Measurements from ENCODE around the gene NINJ2. TPM values are rescaled to one million over a fixed set of nuclear protein-coding genes. Genes with fewer than 3 reads are reported as not detected.

The NINJ2 gene
- total RNA-seq, 2 experiments from 2014 or later: 2.2 to 2.5 TPM

DNA sequence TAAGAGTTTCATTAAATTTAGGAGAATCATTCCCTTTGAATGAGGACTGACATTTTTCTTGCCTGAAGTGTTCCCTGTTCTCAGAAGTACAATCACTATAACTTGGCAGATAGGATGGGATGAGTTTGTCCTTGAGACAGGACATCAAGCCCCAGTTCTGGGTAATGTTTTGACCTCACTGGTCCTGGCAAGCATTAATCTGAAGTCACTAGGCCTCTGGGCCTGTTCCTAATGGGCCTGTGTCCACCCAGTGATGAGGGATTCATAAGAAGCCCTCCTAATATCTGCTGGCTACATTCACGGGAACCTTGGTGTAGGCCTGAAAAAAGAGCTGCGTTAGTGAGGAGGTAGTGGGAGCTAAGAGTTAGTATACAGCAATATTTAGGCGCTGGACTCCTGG is 37.2 kb downstream of the NINJ2 start:
- no peak for TF ChIP-seq CTCF (IDR thresholded peaks at IDR 0.05)
- intact Hi-C loops (cut with micrococcal nuclease): no loop called here
- ChIA-PET POLR2A (interaction anchor here (0.8 to 2.3 kb wide), 2 partner anchors 11 kb away, joined by 3 to 5 read pairs; no protein-coding TSS in a partner anchor), CTCF (interaction anchor here (1.7 to 2.7 kb wide), 2 partner anchors 12 to 125 kb away, joined by 9 to 10 read pairs; partner anchors contain the start of gene WNK1)
- no peak overlapping the region for H3K4me3 Mint-ChIP-seq
- ATAC-seq: no peak
- H3K36me3 Mint-ChIP-seq (ENCODE audit: low read depth): no peaks in the 10 kb centered on the region
- H3K9me3 Mint-ChIP-seq: no peaks in the 10 kb centered on the region
- peaks cover 30% of the 10 kb centered on the region for H3K4me1 Mint-ChIP-seq (ENCODE audit: low read depth)
- DNase-seq: no peak
- no peak overlapping the region for H3K27ac Mint-ChIP-seq
- no peaks in the 10 kb centered on the region for H3K27me3 Mint-ChIP-seq

DNA sequence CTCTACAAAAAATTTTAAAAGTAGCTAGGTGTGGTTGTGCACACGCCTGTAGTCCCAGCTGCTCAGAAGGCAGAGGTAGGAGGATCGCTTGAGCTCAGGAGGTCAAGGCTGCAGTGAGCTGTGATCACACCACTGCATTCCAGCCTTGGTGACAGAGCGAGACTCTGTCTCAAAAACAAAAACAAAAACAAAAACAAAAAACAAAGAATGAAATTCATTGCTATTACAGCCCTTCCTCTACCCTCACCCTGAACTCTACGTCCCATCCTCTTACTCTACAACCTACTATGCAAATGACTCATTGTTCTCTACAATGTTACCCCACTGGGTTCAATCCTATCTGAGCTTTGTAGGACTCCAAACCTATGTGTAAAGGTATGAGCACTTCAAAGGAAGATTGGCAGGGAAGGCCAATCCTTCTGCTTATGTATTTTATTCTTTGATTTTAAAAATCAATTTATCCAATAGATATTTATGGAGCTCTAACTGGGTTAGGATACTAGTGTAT is 39.3 kb downstream of the NINJ2 start:
- CTCF ChIA-PET: interaction anchor here (0.8 to 1.5 kb wide), 5 partner anchors 9 to 134 kb away, joined by 3 to 5 read pairs (median 4); no protein-coding TSS in a partner anchor
- no peak for TF ChIP-seq CTCF (IDR thresholded peaks at IDR 0.05)

DNA sequence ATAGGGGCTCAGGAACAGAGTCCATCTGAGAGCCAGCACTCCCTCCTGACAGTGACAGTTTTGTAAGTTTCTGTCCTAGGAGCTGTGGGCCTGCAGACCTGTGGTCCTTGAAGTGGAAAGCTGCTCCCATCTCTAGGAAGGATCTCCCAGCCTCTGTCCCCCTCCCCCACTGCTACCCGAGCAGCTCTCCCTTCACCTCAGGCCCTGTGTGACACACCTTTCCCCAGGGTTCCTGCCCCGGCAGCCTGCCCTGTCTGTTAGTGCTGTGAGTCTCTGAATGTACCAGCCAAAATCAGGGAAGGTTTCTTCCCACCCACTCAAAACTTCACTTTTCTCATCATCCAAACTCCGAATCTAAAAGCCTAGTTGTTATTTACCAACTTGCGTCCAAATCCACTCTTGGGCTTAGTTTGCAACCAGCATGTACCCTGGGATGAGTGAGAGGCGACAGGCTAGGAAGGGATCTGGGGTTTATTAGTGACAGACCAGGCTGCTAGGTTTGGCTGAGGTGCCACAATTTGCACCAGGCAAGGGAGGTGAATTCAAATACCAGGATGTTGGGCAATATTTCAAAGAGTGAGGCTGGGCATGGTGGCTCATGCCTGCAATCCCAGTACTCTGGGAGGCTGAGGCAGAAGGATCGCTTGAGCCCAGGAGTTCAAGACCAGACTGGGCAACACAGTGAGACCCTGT is 39.9 kb downstream of the NINJ2 start:
- ChIA-PET CTCF (interaction anchor here (0.8 to 1.7 kb wide), 10 partner anchors 8 to 135 kb away, joined by 3 to 7 read pairs (median 4); no protein-coding TSS in a partner anchor), POLR2A (interaction anchor here (1.0 to 1.3 kb wide), 3 partner anchors 9 to 128 kb away, joined by 4 read pairs; no protein-coding TSS in a partner anchor)
- intact Hi-C loops (cut with micrococcal nuclease): no loop called here
- no peaks in the 10 kb centered on the region for H3K36me3 Mint-ChIP-seq (ENCODE audit: low read depth)
- ATAC-seq: no peak
- no peak for TF ChIP-seq CTCF (IDR thresholded peaks at IDR 0.05)
- peaks cover 35% of the 10 kb centered on the region for H3K4me1 Mint-ChIP-seq (ENCODE audit: low read depth)
- peak overlapping the region; percentile 56 for H3K27ac Mint-ChIP-seq
- no peaks in the 10 kb centered on the region for H3K27me3 Mint-ChIP-seq
- no peak for DNase-seq
- H3K4me3 Mint-ChIP-seq: no peak overlapping the region
- no peaks in the 10 kb centered on the region for H3K9me3 Mint-ChIP-seq

More for the DNA sequence above, 39.3 kb downstream of the NINJ2 start:
- POLR2A ChIA-PET: no interaction called here
- no peaks in the 10 kb centered on the region for H3K36me3 Mint-ChIP-seq (ENCODE audit: low read depth)
- H3K4me3 Mint-ChIP-seq: no peak overlapping the region
- H3K9me3 Mint-ChIP-seq: no peaks in the 10 kb centered on the region
- no peaks in the 10 kb centered on the region for H3K27me3 Mint-ChIP-seq
- ATAC-seq (no peak), DNase-seq (no peak)
- H3K27ac Mint-ChIP-seq: no peak overlapping the region
- intact Hi-C loops (cut with micrococcal nuclease): no loop called here
- H3K4me1 Mint-ChIP-seq (ENCODE audit: low read depth): peaks cover 31% of the 10 kb centered on the region

DNA sequence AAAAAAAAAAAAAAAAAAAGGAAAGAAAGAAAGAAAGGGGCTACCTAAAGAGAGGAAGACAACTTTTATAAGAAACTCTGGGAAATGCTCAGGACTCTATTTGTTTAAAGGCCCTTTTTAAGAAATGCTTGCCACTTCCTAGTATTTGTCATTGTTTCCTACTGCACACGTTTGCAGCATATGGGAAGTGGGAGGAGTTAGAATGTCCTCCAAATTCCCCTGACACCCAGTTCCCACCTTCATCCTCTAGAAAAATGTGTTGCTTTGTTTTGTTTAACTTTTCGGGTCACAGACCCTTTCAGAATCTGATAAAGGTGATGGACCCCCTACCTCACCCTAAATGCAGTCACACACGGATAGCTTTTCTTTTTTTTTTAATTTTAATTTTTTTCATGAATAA is 40.8 kb downstream of the NINJ2 start:
- DNase-seq: peak; percentile 37
- intact Hi-C loops (cut with micrococcal nuclease): no loop called here
- peak overlapping the region; percentile 40 for H3K4me3 Mint-ChIP-seq
- CTCF ChIA-PET: interaction anchor here (0.7 to 1.7 kb wide), 8 partner anchors 8 to 193 kb away, joined by 3 to 7 read pairs (median 4); no protein-coding TSS in a partner anchor
- POLR2A ChIA-PET: interaction anchor here (0.6 to 1.3 kb wide), 4 partner anchors 10 to 129 kb away, joined by 3 to 4 read pairs (median 4); no protein-coding TSS in a partner anchor
- H3K36me3 Mint-ChIP-seq (ENCODE audit: low read depth): no peaks in the 10 kb centered on the region
- peak; percentile 81 for ATAC-seq
- no peaks in the 10 kb centered on the region for H3K9me3 Mint-ChIP-seq
- H3K27ac Mint-ChIP-seq: peak overlapping the region; percentile 88
- TF ChIP-seq CTCF (IDR thresholded peaks at IDR 0.05): no peak
- H3K27me3 Mint-ChIP-seq: no peaks in the 10 kb centered on the region
- peaks cover 37% of the 10 kb centered on the region for H3K4me1 Mint-ChIP-seq (ENCODE audit: low read depth)

GRCh38 chr12:619346-619745 is 43.9 kb downstream of the NINJ2 start:
- Mint-ChIP-seq H3K27ac (no peak overlapping the region), H3K27me3 (no peaks in the 10 kb centered on the region), H3K4me3 (no peak overlapping the region), H3K9me3 (no peaks in the 10 kb centered on the region), H3K4me1 (ENCODE audit: low read depth) (peaks cover 43% of the 10 kb centered on the region), H3K36me3 (ENCODE audit: low read depth) (no peaks in the 10 kb centered on the region)
- ChIA-PET CTCF (interaction anchor here (0.7 to 3.6 kb wide), 10 partner anchors 11 to 134 kb away, joined by 3 to 15 read pairs (median 4); no protein-coding TSS in a partner anchor), POLR2A (interaction anchor here (0.6 to 2.4 kb wide), 10 partner anchors 12 to 234 kb away, joined by 3 to 7 read pairs (median 3); no protein-coding TSS in a partner anchor)
- peak; percentile 45 for ATAC-seq
- TF ChIP-seq CTCF (IDR thresholded peaks at IDR 0.05): no peak
- peak; percentile 31 for DNase-seq
- intact Hi-C loops (cut with micrococcal nuclease): no loop called here
